SH-SY5Y (cell line): ENCODE results near the gene MEGF9.

ENCODE experiments used
- GATA2 ChIP-seq: IDR thresholded peaks from 2 replicates; pipeline ENCODE4 v1.6.1; 2011; ENCODE audit warnings: mild to moderate bottlenecking, low read depth, low read length
- GATA3 ChIP-seq: IDR thresholded peaks from 2 replicates; pipeline ENCODE4 v1.6.1; 2011; ENCODE audit warnings: low read depth, mild to moderate bottlenecking, low read length, moderate library complexity

DNA sequence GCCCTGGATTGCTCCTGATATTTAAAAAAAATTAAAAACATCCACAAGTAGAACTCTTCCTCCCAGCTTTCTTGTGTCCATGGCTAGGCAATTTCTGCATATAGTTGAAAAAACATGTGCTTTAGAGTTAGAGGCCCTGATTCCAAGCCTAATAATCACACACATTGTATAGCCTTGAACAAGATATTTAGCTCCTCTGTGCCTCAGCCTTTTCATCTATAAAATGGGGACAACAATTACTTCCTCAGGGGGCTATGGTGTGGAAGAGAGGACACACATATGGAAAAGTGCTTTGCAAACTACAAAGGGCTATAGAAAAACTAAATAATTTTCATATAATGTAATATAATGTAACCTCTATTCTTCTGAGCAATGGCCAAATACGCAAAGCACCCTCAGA, 111.3 kb downstream of the MEGF9 start:
- TF ChIP-seq GATA3 (no peak), GATA2 (no peak)
